ENCODE data around the gene EIPR1.

Gene EIPR1

DNA sequence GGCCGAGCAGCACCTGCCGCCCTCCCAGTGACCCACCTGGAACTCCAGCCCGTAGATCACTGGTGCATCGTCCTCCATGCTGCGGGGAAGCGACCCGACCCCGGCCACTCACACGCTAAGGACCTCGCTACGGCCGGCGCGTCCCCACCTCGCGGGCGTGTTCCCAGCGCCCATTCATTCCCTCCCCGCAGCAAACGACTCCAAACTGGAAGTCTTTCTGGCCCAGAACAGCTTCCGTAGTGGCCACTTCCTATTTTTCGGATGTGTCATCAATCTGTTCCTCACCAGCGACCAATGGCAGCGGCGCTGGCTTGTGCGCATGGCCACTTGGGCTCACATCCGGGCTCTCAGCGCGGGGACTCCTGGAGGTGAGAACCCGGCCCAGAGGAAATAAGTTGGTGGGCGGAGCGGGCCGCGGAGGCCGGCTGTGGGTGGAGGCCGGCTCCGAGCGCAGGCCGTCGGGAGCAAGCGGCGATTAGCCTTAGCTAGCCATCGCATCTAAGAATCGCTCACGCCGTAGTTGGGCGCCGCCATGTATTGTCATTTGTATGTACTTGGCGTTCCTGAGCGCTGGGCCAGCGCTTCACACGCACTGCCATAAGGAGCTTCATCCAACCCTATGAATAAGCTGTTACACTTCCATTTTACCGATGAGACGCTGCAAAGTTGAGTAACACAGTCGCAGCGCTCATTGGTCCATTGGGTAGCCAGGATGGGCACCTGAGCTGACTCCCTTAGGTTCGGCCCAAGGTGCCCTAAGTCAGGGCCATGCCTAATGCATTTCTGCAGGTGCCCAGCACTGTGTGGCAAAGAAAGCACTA is at the start of gene EIPR1:
TSS of gene EIPR1 (minus strand) at position 207 of the 821 bp plus-strand sequence. CDS start at position 78, 129 bp downstream.
- DNase-seq (ENCODE audit: low read depth), result peak; percentile 90

DNA sequence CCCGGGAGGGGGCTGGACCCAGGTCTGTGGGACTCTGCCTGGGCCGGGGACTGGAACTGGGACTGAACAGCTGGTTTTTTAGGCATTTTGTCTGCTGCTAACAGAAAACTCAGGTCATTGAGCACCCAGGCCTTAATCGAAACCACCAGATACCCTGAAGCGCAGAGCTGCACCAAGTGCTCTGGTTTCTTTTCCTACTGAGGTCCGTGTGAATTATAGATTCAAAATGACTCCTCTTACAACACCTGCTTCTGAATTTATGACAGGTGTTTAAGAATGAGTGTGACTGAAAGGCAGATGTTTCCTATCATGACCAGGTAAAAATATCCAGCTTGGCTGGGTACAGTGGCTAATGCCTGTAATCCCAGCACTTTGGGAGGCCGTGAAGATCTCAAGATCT is 49.7 kb upstream of the EIPR1 start:
- no peak for DNase-seq (ENCODE audit: low read depth)

DNA sequence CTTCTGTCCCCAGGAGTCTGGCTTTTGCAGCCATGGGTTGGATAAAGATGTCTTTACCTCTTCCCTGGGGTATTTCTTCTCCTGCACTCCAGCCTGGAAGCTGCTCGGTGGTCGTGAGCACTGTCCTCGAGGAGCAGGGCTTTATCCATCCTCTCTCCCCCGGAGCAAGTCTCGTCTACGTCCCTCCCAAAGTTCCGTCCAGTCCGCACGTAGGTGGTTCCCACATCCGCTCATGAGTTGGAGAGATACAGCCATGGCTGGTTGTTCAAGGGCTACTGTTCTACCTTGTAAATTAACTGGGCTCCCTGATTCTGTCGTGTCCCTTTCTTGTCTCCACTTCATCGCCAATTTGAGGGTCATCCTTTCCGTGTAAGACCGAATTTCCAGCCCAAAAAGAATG is 49.0 kb upstream of the EIPR1 start:
- no peak for DNase-seq (ENCODE audit: low read depth)

DNA sequence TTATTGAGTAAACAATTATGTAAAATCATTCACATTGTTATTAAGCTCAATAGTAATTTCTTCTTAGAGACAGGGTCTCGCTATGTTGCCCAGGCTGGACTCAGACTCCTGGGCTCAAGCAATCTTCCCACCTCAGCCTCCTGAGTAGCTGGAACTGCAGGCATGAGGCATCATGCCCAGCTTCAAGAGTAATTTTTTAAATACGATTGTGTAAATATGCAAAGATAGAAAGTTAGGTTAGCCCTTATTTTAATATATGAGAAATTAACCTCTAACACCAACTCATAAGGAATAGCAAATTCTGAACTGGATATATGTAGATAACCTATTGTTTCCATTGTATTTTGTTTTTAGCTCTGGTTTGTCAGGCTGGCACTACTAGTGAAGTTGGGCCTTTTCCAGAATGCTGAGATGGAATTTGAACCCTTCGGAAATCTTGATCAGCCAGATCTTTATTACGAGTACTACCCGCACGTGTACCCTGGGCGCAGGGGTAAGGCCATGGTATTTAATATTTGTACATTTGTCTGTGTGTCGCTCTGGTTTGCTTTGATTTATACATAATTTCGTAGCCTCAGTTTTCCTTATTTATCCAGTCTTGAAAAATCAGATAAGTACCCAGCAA is 46.7 kb upstream of the EIPR1 start:
- no peak for DNase-seq (ENCODE audit: low read depth)

DNA sequence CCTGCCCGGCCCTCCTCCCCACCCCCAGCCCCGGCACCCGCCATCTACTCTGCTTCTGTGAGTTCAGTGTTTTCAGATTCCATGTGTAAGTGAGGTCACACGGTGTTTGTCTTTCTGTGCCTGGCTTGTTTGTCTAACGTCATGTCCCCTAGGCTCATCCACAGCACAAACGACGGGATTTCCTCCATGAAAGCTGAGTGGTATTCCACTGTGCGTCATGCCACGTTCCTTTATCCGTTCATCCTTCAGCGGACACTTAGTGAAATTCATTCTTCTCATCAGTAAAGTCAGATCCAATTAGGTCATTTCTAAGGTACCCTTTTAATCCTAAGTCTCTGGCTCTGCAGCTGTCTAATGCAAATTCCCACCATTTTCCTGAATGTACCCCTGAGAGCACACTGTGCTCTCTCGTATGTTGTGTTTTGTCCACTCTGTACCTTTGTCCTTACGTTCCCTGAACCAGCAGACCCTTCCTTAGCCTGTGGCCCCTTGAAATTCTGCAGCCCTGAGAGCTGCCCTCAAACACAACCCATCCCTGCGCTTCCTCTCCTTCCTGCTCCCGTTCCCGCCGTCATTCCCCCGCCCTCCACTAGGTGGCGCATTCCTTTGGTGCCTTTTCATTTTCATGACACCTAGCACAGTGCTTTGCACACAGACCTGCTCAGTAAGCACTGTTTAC is 46.0 kb upstream of the EIPR1 start:
- DNase-seq (ENCODE audit: low read depth), result peak; percentile 1

DNA sequence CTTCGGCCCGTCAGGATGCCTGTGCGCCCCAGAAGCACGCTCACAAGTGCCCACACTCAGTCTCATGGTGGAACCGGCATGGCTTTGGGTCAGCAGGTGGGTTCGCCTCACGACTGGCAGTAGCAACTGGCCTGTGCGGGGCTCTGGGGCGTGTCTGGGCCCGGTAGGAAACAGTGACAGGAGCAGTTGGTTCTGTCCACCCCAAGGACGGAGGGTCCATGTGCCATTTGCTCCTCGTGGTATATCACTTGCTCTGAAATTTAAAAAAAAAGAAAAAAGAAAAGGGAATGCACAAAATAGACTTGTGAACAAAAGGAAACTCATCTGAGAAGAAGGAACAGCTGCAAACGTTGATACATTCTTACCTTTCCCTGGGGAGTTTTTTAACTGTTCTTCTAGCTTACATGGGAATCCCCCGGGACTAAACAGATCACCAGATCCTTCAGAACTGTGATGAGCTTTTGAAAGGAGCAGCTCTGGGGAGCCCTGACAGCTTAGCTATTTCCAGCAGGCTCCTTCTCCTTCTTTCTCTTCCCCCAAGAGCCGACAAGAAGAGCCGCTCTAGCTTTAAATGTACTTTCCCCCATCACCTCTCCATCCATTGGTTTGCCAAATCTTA is 44.7 kb upstream of the EIPR1 start:
- no peak for DNase-seq (ENCODE audit: low read depth)

DNA sequence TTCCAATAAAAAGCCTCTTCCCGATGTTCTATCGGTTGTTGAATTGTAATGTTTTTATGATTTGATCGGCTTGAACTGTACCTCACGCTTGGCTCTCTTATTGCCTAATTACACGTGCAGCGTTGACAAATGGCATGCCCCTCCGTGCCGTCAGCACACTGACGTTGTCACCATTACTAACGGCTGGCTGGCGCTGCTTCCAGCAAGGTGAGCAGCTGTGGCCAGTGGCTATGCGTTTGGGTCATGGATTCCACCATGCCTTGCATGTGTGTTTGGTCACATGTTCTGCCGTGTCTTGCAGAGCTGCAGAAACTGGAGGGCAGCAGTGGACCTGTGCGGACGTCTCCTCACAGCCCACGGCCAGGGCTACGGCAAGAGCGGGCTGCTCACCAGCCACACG is 44.0 kb upstream of the EIPR1 start:
- DNase-seq (ENCODE audit: low read depth), result no peak

DNA sequence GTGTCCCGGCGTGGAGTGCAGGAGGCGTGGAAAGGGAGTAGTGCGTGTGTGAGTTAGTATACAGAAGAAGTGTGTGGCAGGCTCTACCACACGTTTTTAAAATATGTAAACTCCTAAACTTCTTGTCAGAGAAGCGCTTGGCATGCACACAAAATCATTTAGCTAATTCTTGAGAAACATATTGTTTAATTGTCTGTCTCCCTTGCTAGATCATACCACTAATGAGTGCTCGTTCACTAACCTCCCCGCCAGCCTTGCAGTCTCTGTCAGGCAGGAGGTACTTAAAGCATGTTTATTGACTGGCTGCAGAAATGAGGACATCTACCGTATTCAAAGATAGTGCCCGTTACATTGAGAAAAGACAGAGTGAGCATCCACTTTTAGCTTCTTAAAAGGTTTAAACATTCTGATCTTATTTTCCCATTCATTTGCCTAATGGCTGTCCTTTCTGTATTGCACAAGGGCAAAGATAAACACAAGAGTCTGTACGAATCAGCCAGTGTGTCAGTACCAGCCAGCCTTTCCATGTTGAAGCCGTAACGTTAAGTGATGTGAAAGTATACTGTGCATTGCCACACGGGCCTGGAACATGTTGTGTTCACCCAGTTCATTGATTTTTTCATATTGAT is 43.3 kb upstream of the EIPR1 start:
- DNase-seq (ENCODE audit: low read depth), result no peak

DNA sequence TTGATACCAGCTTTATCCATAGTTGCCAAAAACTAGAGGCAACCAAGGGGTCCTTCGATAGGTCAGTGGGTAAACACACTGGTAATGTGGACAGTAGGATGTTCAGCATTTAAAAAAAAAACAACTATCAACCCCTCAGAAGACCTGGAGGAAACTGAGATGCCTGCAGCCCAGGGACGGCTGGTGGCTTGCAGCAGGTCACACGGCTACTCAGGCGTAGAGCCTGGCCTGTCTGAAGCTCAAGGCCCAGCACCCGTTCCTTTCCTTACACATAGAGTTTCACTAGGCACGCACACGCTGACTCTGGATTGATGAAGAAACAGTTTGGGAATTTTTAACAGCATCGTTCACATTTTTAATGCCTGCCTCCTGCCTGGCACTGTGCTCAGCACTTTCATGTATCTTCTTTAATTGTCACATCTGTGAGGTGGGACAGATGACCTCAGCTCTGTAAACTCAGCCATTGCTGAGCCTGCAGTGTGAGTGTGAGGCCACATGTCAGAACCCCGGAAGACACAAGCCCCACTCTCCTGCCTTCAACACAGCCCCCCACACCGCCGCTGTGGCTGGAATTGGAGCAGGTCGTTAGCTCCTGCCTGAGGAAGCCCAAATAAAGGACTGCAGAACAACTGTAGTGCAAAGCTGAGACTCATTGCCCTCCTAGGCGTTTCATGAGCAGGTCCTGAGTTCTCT is 42.6 kb upstream of the EIPR1 start:
- DNase-seq (ENCODE audit: low read depth), result no peak

DNA sequence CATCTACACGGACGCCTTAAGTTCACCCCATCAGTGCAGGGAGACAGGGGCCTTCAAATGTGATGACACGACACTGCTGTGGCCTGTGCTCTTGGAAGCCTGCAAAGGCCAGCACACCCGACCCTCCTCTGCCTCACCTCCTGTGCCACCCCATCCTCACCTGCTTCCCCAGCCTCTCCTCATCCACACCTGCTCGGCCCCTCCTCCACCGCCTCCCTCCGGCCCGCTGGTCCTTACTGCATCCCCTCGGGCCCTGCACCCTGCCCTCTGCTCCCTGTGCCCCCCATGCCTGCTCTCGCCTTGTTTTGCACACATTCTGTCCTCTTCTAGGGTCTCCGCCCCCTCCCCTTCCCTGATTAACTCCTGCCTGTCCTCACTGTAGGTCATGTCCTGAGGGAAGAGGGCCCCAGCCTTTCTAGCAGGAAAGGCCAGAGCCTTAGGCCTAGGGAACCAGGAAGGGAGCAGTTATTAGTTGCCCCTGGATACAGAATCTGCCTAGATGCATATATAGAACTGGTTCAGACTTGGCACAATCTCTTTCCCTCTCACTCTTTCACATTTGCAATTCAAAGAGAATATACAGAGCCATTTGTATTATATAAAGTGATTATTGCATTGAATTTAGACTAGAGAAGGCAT is 41.3 kb upstream of the EIPR1 start:
- DNase-seq (ENCODE audit: low read depth), result no peak

DNA sequence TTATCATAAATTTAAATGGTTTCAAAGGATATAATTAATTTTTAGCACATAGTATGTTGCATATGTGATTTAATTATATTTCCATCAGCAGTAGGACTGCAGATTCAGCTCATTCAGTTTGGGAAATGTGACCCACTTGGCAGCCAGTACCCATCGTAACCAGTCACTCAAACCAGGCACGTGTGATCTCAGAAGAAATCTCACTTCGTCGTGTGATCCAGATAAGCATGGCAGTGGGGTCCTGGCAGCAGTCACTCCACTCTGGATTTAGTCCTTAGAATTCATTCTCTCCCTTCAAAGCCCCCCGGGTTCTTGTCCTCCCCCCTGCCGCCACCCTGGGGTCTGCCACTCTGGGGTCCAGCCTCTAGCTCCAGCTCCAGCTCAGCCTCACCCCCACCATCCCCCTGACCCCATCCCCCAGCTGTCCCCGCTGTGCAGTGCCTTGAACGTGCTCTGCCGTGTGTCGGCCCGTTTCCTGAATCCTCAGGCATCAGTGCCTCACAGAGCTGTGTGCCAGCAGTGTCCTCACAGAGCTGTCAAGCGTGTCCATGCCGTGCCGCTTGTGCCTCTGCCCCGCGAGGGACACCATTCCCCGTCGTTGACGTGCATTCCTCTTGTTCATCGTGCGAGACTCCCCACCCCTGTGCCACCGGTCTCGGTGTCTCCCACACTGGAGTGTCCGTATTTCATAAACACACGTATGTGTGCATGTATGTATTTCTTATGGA is 36.7 kb upstream of the EIPR1 start:
- no peak for DNase-seq (ENCODE audit: low read depth)

DNA sequence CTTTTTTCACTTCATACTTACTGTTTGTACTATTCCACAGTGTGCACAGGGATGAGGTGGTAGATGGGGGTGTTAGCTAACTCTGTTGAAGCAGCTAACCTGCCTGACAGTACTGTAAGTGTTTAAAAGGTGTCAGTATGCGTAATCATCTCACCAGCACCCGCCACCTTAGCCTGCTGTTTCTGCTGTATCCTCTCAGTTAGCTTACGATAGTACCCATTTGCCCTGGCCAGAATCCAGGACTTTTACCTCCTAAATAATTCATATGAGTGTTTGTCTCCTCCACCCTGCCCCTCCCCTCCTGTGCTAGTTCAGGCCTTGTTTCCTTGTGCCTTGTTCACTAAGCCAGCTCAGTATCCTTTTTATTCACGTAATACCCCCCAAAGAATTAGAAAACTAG is 36.1 kb upstream of the EIPR1 start:
- no peak for DNase-seq (ENCODE audit: low read depth)

DNA sequence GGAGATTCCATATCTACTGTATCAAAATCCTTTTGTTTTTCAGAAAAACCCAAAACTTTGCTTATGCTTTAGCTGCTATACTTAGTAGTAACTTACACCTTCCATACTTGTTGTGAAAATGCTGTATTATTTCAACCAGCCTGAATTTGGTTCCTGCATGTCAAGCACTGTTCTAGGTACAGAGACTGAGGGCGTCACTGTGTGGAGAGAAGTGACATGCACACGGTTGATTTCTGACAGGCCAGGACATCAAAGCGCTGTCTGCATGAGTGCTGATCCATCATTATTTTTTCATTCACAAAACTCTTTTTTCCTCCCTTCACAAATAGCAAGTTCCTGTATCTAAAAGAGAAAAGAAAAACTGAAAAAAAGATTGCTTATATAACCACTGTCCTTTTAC is 33.5 kb upstream of the EIPR1 start:
- no peak for DNase-seq (ENCODE audit: low read depth)

DNA sequence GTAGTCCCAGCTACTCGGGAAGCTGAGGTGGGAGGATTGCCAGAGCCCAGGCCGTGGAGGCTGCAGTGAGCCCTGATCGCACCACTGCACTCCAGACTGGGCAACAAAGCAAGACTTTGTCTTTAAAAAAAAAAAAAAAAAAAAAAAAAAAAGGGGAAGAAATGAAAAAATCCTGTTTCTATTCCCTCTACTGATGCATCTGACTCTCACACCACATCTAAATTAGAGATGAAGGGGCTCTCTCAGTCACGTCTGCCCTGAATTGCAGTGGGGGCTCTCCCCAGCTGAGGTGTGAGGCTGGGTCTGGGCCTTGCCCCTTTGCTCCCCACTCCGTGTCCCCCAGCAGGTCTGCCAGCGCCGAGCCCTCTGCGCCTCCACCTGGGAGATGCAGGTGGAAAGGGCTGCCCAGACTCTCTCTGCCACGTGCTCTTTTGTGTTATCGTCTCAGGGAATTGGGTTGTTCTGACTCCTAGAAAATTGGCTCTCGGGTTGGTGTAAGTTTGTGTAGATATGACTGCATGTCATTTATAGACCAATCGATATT is 32.1 kb upstream of the EIPR1 start:
- no peak for DNase-seq (ENCODE audit: low read depth)

DNA sequence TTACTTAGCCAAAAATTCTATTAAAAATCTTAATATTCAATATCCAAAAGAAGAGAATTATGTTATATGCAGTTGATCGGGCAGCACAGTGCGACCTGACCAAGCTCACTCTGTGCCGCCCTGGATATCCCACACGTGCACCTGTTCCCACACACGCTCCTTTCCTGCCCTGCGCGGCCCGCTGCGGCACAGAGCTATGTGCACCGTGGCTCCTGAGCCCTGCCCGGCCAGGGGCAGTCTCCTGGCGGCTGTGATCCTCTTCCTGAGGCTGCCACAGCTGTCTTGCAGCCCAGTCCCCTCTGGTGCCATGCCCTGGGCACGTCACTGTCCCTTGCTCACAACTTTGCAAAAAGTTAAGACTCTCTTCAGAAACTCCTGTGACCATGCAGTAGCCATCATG is 31.2 kb upstream of the EIPR1 start:
- DNase-seq (ENCODE audit: low read depth), result no peak

DNA sequence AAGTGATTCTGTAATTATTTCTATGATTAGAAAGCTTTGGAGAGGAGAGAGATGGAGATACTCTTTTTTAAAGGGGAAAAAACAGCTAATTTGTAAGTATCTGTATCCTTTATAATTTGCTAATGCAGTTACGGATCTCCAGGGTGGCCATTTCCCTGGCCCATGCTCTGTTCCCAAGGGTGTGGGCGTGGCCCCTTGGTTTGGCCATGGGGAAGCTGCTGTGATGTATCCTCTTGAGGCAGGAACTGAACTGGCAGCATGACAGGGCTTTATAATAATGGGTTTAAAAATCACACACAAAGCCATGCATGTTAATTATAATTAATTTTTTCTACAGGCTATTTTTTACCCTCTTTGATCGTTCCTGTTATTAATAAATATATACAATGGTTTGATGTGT is 28.9 kb upstream of the EIPR1 start:
- DNase-seq (ENCODE audit: low read depth), result no peak

DNA sequence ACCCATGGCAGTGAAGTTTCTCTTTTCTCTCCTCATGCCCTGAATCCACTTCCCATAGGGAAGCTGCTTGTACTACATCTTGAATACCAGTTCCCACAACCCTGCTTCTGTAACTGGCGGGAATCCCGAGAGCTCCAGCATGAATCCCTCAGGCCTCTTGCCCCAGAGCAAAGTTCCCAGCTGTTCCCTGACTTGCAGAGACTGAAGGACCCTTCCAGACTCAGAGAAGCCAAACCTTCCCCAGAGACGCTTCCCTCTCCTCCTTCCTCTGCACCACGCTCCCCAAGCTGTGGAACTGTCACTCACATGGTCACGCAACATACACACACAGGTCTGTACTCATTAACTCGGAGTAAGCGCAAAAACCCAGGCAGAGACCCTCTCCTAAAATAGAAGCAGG is 28.3 kb upstream of the EIPR1 start:
- no peak for DNase-seq (ENCODE audit: low read depth)

DNA sequence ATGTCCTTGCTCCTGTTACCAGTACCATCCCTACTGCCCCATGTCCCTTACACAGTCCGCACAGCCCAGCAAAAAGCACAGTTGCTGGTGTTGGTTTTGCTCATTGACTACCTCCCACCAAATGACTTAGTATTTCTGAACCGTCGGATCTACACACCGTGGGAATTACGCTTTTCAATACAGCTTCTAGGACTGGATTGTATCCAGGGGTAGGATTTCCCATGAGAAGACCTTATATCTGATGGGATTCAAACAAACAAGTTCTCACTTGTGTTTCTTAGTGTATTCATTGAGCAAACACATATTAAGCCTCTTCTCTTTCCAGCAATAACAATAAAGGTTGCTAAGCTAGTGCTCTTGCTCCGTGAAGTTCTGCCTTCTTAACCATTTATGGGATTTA is 27.7 kb upstream of the EIPR1 start:
- DNase-seq (ENCODE audit: low read depth), result no peak

DNA sequence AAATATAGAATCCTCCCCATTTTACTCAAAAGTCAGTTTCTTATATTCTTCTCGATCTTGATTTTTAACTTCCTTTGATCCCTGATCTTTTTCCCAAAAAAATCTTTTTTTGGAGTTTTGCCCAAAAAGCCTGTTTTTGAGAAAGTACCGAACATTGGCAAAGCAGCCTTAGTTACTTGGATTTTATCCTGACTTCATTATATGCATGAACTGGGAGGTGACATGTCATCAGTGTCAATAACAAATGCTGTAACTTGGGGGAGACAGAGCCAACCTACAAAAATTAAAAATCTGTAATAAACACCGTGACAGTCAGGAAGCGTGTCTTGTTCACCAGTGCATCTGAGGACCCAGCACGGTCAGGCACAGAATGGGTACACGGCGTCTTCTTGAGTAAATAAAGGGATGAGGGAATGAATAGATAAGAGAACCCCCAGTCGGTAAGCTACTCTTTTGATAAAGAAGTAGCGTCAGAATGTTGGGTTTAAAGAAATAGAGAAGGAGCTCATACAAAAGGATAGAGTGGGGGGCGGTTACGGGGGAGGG is 26.8 kb upstream of the EIPR1 start:
- DNase-seq (ENCODE audit: low read depth), result no peak
